Measurements from ENCODE around the gene MCRS1.

Gene MCRS1

GRCh38 chr12:49546481-49546880, 21.5 kb downstream of the MCRS1 start:
- Histone ChIP-seq H3K4me1 (ENCODE audit: control insufficient read depth in 1 of 2, insufficient read depth in 2 of 2, low read length in 2 of 2) (peaks cover 3 to 8% of the 10 kb centered on the region in 2 experiments), H3K36me3 (ENCODE audit: control insufficient read depth in 1 of 2, insufficient read depth in 2 of 2, low read length in 2 of 2) (no peaks in the 10 kb centered on the region), H3K4me2 (ENCODE audit: low read length) (no peak overlapping the region), H3K79me1 (ENCODE audit: low read length) (no peaks in the 10 kb centered on the region), H3K27ac (ENCODE audit: low read depth, low read length) (no peak overlapping the region), H2BK12ac (ENCODE audit: low read length) (no peak overlapping the region), H4K12ac (ENCODE audit: low read depth, low read length) (no peak overlapping the region), H4K8ac (ENCODE audit: low read depth, low read length) (no peak overlapping the region), H3K18ac (ENCODE audit: low read length) (no peak overlapping the region), H2BK120ac (ENCODE audit: insufficient read depth, low read length, poor library complexity) (no peak overlapping the region), H2AK5ac (ENCODE audit: low read length) (no peak overlapping the region), H2BK5ac (ENCODE audit: low read depth, low read length, poor library complexity) (no peak overlapping the region), H3K9me3 (ENCODE audit: insufficient read depth, low read depth, low read length) (peaks cover 7% of the 10 kb centered on the region), H3K4ac (ENCODE audit: low read depth, low read length) (no peak overlapping the region), H3K14ac (ENCODE audit: low read length) (no peak overlapping the region), H4K91ac (ENCODE audit: low read depth, low read length) (no peak overlapping the region), H3K27me3 (ENCODE audit: insufficient read depth, low read length) (peaks cover 40% of the 10 kb centered on the region), H3K79me2 (ENCODE audit: control insufficient read depth, insufficient read depth, low read length, poor library complexity) (no peaks in the 10 kb centered on the region), H3K23ac (ENCODE audit: low read length) (no peak overlapping the region), H3K4me3 (ENCODE audit: low read depth, low read length) (no peak overlapping the region), H3K9ac (ENCODE audit: low read length) (no peak overlapping the region), H2AFZ (ENCODE audit: insufficient read depth, low read length, poor library complexity) (no peak overlapping the region)
- no CpG with 5 or more reads among the region's 3 CpGs for WGBS (ENCODE audit: extremely low coverage, insufficient coverage, insufficient read length)
- DNase-seq = no peak

- Histone ChIP-seq H4K12ac (ENCODE audit: low read depth, low read length) (no peak overlapping the region), H2BK5ac (ENCODE audit: low read depth, low read length, poor library complexity) (no peak overlapping the region), H3K79me1 (ENCODE audit: low read length) (no peaks in the 10 kb centered on the region), H3K14ac (ENCODE audit: low read length) (no peak overlapping the region), H3K9me3 (ENCODE audit: insufficient read depth, low read depth, low read length) (peaks cover 7% of the 10 kb centered on the region), H3K4ac (ENCODE audit: low read depth, low read length) (no peak overlapping the region), H4K8ac (ENCODE audit: low read depth, low read length) (no peak overlapping the region), H3K4me2 (ENCODE audit: low read length) (no peak overlapping the region), H2AK5ac (ENCODE audit: low read length) (no peak overlapping the region), H3K36me3 (ENCODE audit: control insufficient read depth in 1 of 2, insufficient read depth in 2 of 2, low read length in 2 of 2) (no peaks in the 10 kb centered on the region), H2AFZ (ENCODE audit: insufficient read depth, low read length, poor library complexity) (no peak overlapping the region), H3K79me2 (ENCODE audit: control insufficient read depth, insufficient read depth, low read length, poor library complexity) (no peaks in the 10 kb centered on the region), H3K27ac (ENCODE audit: low read depth, low read length) (no peak overlapping the region), H3K23ac (ENCODE audit: low read length) (no peak overlapping the region), H3K27me3 (ENCODE audit: insufficient read depth, low read length) (peaks cover 47% of the 10 kb centered on the region), H3K18ac (ENCODE audit: low read length) (no peak overlapping the region), H4K91ac (ENCODE audit: low read depth, low read length) (no peak overlapping the region), H3K4me1 (ENCODE audit: control insufficient read depth in 1 of 2, insufficient read depth in 2 of 2, low read length in 2 of 2) (peaks cover 3 to 8% of the 10 kb centered on the region in 2 experiments), H3K4me3 (ENCODE audit: low read depth, low read length) (no peak overlapping the region), H2BK120ac (ENCODE audit: insufficient read depth, low read length, poor library complexity) (no peak overlapping the region), H2BK12ac (ENCODE audit: low read length) (no peak overlapping the region), H3K9ac (ENCODE audit: low read length) (no peak overlapping the region)
- no CpG with 5 or more reads among the region's 4 CpGs for WGBS (ENCODE audit: extremely low coverage, insufficient coverage, insufficient read length)
- no peak for DNase-seq
These were observed 22.1 kb downstream of the MCRS1 start for GRCh38 chr12:49545815-49546214.

GRCh38 chr12:49543914-49544815, 23.8 kb downstream of the MCRS1 start:
- H3K9ac ChIP-seq (ENCODE audit: low read length) = no peak overlapping the region
- no peak overlapping the region for H2BK5ac ChIP-seq (ENCODE audit: low read depth, low read length, poor library complexity)
- H4K8ac ChIP-seq (ENCODE audit: low read depth, low read length) = no peak overlapping the region
- no peaks in the 10 kb centered on the region for H3K36me3 ChIP-seq (ENCODE audit: control insufficient read depth in 1 of 2, insufficient read depth in 2 of 2, low read length in 2 of 2)
- no peak overlapping the region for H3K27ac ChIP-seq (ENCODE audit: low read depth, low read length)
- no peak overlapping the region for H2BK120ac ChIP-seq (ENCODE audit: insufficient read depth, low read length, poor library complexity)
- H2AK5ac ChIP-seq (ENCODE audit: low read length) = no peak overlapping the region
- H2AFZ ChIP-seq (ENCODE audit: insufficient read depth, low read length, poor library complexity) = no peak overlapping the region
- H3K4me3 ChIP-seq (ENCODE audit: low read depth, low read length) = peak overlapping the region; percentile 26
- no peak overlapping the region for H2BK12ac ChIP-seq (ENCODE audit: low read length)
- H3K14ac ChIP-seq (ENCODE audit: low read length) = no peak overlapping the region
- no CpG with 5 or more reads among the region's 39 CpGs for WGBS (ENCODE audit: extremely low coverage, insufficient coverage, insufficient read length)
- peaks cover 58% of the 10 kb centered on the region for H3K27me3 ChIP-seq (ENCODE audit: insufficient read depth, low read length)
- no peaks in the 10 kb centered on the region for H3K79me2 ChIP-seq (ENCODE audit: control insufficient read depth, insufficient read depth, low read length, poor library complexity)
- H3K79me1 ChIP-seq (ENCODE audit: low read length) = no peaks in the 10 kb centered on the region
- H4K91ac ChIP-seq (ENCODE audit: low read depth, low read length) = no peak overlapping the region
- no peak overlapping the region for H3K18ac ChIP-seq (ENCODE audit: low read length)
- H3K4me2 ChIP-seq (ENCODE audit: low read length) = no peak overlapping the region
- H3K4ac ChIP-seq (ENCODE audit: low read depth, low read length) = no peak overlapping the region
- DNase-seq = no peak
- H3K4me1 ChIP-seq (ENCODE audit: control insufficient read depth in 1 of 2, insufficient read depth in 2 of 2, low read length in 2 of 2) = peaks cover 3 to 5% of the 10 kb centered on the region in 2 experiments
- H4K12ac ChIP-seq (ENCODE audit: low read depth, low read length) = no peak overlapping the region
- H3K23ac ChIP-seq (ENCODE audit: low read length) = no peak overlapping the region
- peaks cover 5% of the 10 kb centered on the region for H3K9me3 ChIP-seq (ENCODE audit: insufficient read depth, low read depth, low read length)

- Histone ChIP-seq H2AFZ (ENCODE audit: insufficient read depth, low read length, poor library complexity) (no peak overlapping the region), H4K8ac (ENCODE audit: low read depth, low read length) (no peak overlapping the region), H3K79me2 (ENCODE audit: control insufficient read depth, insufficient read depth, low read length, poor library complexity) (no peaks in the 10 kb centered on the region), H4K91ac (ENCODE audit: low read depth, low read length) (no peak overlapping the region), H2BK120ac (ENCODE audit: insufficient read depth, low read length, poor library complexity) (no peak overlapping the region), H2AK5ac (ENCODE audit: low read length) (no peak overlapping the region), H3K4me3 (ENCODE audit: low read depth, low read length) (no peak overlapping the region), H3K4me1 (ENCODE audit: control insufficient read depth in 1 of 2, insufficient read depth in 2 of 2, low read length in 2 of 2) (peaks cover 0 to under 1% of the 10 kb centered on the region in 2 experiments), H4K12ac (ENCODE audit: low read depth, low read length) (no peak overlapping the region), H3K23ac (ENCODE audit: low read length) (no peak overlapping the region), H3K79me1 (ENCODE audit: low read length) (no peaks in the 10 kb centered on the region), H3K4me2 (ENCODE audit: low read length) (no peak overlapping the region), H3K9me3 (ENCODE audit: insufficient read depth, low read depth, low read length) (peaks cover 5% of the 10 kb centered on the region), H3K9ac (ENCODE audit: low read length) (no peak overlapping the region), H3K14ac (ENCODE audit: low read length) (no peak overlapping the region), H2BK12ac (ENCODE audit: low read length) (no peak overlapping the region), H3K18ac (ENCODE audit: low read length) (no peak overlapping the region), H3K36me3 (ENCODE audit: control insufficient read depth in 1 of 2, insufficient read depth in 2 of 2, low read length in 2 of 2) (no peaks in the 10 kb centered on the region), H3K27ac (ENCODE audit: low read depth, low read length) (no peak overlapping the region), H2BK5ac (ENCODE audit: low read depth, low read length, poor library complexity) (no peak overlapping the region), H3K27me3 (ENCODE audit: insufficient read depth, low read length) (peaks cover 59% of the 10 kb centered on the region), H3K4ac (ENCODE audit: low read depth, low read length) (no peak overlapping the region)
- WGBS (ENCODE audit: extremely low coverage, insufficient coverage, insufficient read length) = no CpG with 5 or more reads among the region's 20 CpGs
- DNase-seq = no peak
These were observed 24.6 kb downstream of the MCRS1 start for GRCh38 chr12:49543221-49543913.
